OCI-LY7 (cell line): Measurements from ENCODE around the gene ANGPTL4. TPM values are rescaled to one million over a fixed set of nuclear protein-coding genes. Genes with fewer than 3 reads are reported as not detected.
A peak's percentile ranks its signal among the peaks of the same experiment; 100 is the strongest.
"Not testable (repeated sequence)": the region's sequence is repeated elsewhere in the genome, so short reads cannot be mapped to it uniquely, and the experiment has no call there.

Experiments
- Bru-seq: library from RNA; stranded (reverse); fragments of 400-500 nt; gene quantifications from one replicate; lab custom pipeline; 2021; lab: Mats Ljungman, UMichigan
- BruChase-seq, 2 experiments: library from RNA; stranded (reverse); fragments of 400-500 nt; gene quantifications; one replicate each; lab custom pipeline; 2021; lab: Mats Ljungman, UMichigan
- BruUV-seq: library from RNA; stranded (reverse); fragments of 400-500 nt; replicated peaks from 2 replicates; lab custom pipeline; 2021; lab: Mats Ljungman, UMichigan
- CTCF ChIA-PET: fragments of 300-600 bp; sonication (Branson Sonifier 250); formaldehyde crosslinking; loops from one replicate; lab custom pipeline; 2022; ENCODE audit warnings: antibody characterized with exemption; ENCODE audit not compliant: unreplicated experiment; lab: Charles Lee
- POLR2A ChIA-PET: fragments of 300-600 bp; sonication (Branson Sonifier 250); formaldehyde crosslinking; loops from one replicate; lab custom pipeline; 2022; ENCODE audit warnings: antibody characterized with exemption; lab: Charles Lee
- DNase-seq: peaks from one replicate; pipeline ENCODE4 v3.0.0-alpha.2; 2015; ENCODE audit warnings: low spot score
- H2AFZ ChIP-seq: fragments of 200-600 bp; sonication (generic), shearing (Covaris generic); 2 replicates; pipeline ENCODE4 v1.6.1; 2014; ENCODE audit warnings: mild to moderate bottlenecking, antibody characterized with exemption, low read length, moderate library complexity
- H3K27ac ChIP-seq: fragments of 200-600 bp; sonication (generic); 2 replicates; pipeline ENCODE4 v1.5.1; 2014; ENCODE audit warnings: mixed run types, low read depth, mild to moderate bottlenecking, moderate library complexity, low read length, inconsistent platforms; ENCODE audit not compliant: poor library complexity, severe bottlenecking
- H3K36me3 ChIP-seq: fragments of 200-600 bp; sonication (generic); 2 replicates; pipeline ENCODE4 v1.6.1; 2014; ENCODE audit warnings: mild to moderate bottlenecking, antibody characterized with exemption, low read length, moderate library complexity, mixed read lengths; ENCODE audit not compliant: insufficient read depth
- H3K4me1 ChIP-seq: fragments of 200-600 bp; sonication (generic); 2 replicates; pipeline ENCODE4 v1.5.1; 2014; ENCODE audit warnings: mild to moderate bottlenecking, low read length; ENCODE audit not compliant: insufficient read depth, poor library complexity, severe bottlenecking
- H3K4me2 ChIP-seq: fragments of 200-600 bp; sonication (generic); 2 replicates; pipeline ENCODE4 v1.6.1; 2014; ENCODE audit warnings: mild to moderate bottlenecking, low read length
- H3K4me3 ChIP-seq: fragments of 200-600 bp; sonication (generic); 2 replicates; pipeline ENCODE4 v1.5.1; 2014; ENCODE audit warnings: mild to moderate bottlenecking, low read depth, low read length; ENCODE audit not compliant: poor library complexity, severe bottlenecking
- H3K79me2 ChIP-seq: fragments of 200-600 bp; sonication (generic); 2 replicates; pipeline ENCODE4 v1.6.1; 2016; ENCODE audit warnings: low read depth, mild to moderate bottlenecking, low read length, moderate library complexity, mixed read lengths; ENCODE audit not compliant: insufficient read depth
- H3K9me2 ChIP-seq: fragments of 200-600 bp; sonication (generic); 2 replicates; pipeline ENCODE4 v1.6.1; 2016; ENCODE audit warnings: mild to moderate bottlenecking, low read length, mixed read lengths; ENCODE audit not compliant: insufficient read depth
- H3K9me3 ChIP-seq: fragments of 200-600 bp; sonication (generic); 2 replicates; pipeline ENCODE4 v1.6.1; 2014; ENCODE audit warnings: mild to moderate bottlenecking, mixed run types, low read length, mixed read lengths
- H4K20me1 ChIP-seq: fragments of 200-600 bp; sonication (generic); 2 replicates; pipeline ENCODE4 v1.6.1; 2014; ENCODE audit warnings: mild to moderate bottlenecking, antibody characterized with exemption, low read length, moderate library complexity, mixed read lengths; ENCODE audit not compliant: insufficient read depth
- EZH2phosphoT487 ChIP-seq: fragments of 200-600 bp; sonication (generic); IDR thresholded peaks from 2 replicates; pipeline ENCODE4 v1.6.1; 2018; ENCODE audit warnings: low read depth, borderline replicate concordance, mild to moderate bottlenecking, mixed run types, antibody characterized with exemption, low read length, moderate library complexity, mixed read lengths
- intact Hi-C: fragments of 100-400 bp; cut with micrococcal nuclease; formaldehyde crosslinking; loops from one replicate; pipeline ENCODE4 v1.10.0; 2022; ENCODE audit not compliant: unreplicated experiment
- long read RNA-seq: library from polyadenylated mRNA; stranded (forward); transcript quantifications from one replicate; pipeline ENCODE4 v2.0.0, GENCODE V29; 2022
- total RNA-seq, 2 experiments: library from RNA; depleted of rRNA in 1 of 2; stranded (reverse); fragments of >200 nt in 1 of 2; shearing (Covaris generic) in 1 of 2; gene quantifications; 2 replicates each; pipeline ENCODE4 v1.2.3, GENCODE V29; 2014 to 2022
- TF ChIP-seq, protein P1 (sequence below): fragments of 200-600 bp; sonication (generic); conservative IDR thresholded peaks from 2 replicates; pipeline ENCODE4 v1.5.1; 2014; ENCODE audit warnings: mild to moderate bottlenecking, antibody characterized with exemption, low read length, moderate library complexity, mixed read lengths

The ANGPTL4 gene, protein sequence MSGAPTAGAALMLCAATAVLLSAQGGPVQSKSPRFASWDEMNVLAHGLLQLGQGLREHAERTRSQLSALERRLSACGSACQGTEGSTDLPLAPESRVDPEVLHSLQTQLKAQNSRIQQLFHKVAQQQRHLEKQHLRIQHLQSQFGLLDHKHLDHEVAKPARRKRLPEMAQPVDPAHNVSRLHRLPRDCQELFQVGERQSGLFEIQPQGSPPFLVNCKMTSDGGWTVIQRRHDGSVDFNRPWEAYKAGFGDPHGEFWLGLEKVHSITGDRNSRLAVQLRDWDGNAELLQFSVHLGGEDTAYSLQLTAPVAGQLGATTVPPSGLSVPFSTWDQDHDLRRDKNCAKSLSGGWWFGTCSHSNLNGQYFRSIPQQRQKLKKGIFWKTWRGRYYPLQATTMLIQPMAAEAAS
- total RNA-seq (2014; rRNA removed; shearing (Covaris generic)): not detected in 2 replicates
- not detected in 2 replicates for total RNA-seq (2022)
- Bru-seq, nascent RNA: not detected
- BruChase-seq, experiment 1, labeled RNA remaining after a 6-hour chase: not detected
- BruChase-seq, experiment 2, labeled RNA remaining after a 2-hour chase: percentile 13 among the genes with signal in this experiment
- long read RNA-seq, partial matches to known transcripts: 0 of 4 reads
- long read RNA-seq, other reads (novel, unspliced or antisense): 4 of 4 reads

DNA sequence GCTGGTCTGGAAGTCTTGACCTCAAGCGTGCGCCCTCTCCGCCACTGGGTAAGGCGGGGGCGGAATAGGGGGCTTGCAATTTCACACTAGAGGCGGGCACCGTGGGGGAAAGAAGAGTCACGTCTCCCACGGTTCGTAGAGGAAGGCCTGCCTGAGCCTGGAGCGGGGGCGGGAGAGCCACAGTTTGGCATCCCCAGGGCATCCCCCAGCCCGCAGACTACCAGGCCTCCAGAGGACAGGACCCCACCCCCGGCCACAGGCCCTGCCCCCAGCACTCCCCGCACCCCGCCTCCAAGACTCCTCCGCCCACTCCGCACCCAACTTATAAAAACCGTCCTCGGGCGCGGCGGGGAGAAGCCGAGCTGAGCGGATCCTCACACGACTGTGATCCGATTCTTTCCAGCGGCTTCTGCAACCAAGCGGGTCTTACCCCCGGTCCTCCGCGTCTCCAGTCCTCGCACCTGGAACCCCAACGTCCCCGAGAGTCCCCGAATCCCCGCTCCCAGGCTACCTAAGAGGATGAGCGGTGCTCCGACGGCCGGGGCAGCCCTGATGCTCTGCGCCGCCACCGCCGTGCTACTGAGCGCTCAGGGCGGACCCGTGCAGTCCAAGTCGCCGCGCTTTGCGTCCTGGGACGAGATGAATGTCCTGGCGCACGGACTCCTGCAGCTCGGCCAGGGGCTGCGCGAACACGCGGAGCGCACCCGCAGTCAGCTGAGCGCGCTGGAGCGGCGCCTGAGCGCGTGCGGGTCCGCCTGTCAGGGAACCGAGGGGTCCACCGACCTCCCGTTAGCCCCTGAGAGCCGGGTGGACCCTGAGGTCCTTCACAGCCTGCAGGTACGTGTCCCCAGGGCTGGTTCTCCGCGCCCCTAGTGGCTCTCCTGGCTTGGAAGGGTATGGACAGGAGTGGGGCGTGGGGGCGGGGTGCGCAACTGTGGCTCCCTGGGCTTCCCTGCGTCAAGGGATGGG is at the start of gene ANGPTL4:
ANGPTL4 (plus strand) TSS at position 353 of the 969 bp plus-strand sequence; CDS start at position 520, 167 bp downstream.
- no peak within 1 kb of the TSS for H3K4me2 ChIP-seq
- TF ChIP-seq, protein P1, sequence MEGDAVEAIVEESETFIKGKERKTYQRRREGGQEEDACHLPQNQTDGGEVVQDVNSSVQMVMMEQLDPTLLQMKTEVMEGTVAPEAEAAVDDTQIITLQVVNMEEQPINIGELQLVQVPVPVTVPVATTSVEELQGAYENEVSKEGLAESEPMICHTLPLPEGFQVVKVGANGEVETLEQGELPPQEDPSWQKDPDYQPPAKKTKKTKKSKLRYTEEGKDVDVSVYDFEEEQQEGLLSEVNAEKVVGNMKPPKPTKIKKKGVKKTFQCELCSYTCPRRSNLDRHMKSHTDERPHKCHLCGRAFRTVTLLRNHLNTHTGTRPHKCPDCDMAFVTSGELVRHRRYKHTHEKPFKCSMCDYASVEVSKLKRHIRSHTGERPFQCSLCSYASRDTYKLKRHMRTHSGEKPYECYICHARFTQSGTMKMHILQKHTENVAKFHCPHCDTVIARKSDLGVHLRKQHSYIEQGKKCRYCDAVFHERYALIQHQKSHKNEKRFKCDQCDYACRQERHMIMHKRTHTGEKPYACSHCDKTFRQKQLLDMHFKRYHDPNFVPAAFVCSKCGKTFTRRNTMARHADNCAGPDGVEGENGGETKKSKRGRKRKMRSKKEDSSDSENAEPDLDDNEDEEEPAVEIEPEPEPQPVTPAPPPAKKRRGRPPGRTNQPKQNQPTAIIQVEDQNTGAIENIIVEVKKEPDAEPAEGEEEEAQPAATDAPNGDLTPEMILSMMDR: no peak
- TF ChIP-seq EZH2phosphoT487: no peak
- no peak within 1 kb of the TSS for H3K4me3 ChIP-seq
- no peaks in the 10 kb centered on the region for H3K36me3 ChIP-seq
- H4K20me1 ChIP-seq: no peaks in the 10 kb centered on the region
- H3K79me2 ChIP-seq: no peaks in the 10 kb centered on the region
- H2AFZ ChIP-seq: no peak within 1 kb of the TSS
- DNase-seq: no peak
- no peaks in the 10 kb centered on the region for H3K9me2 ChIP-seq
- H3K4me1 ChIP-seq: no peaks in the 10 kb centered on the region
- ChIA-PET CTCF (no interaction called here), POLR2A (no interaction called here)
- no peaks in the 10 kb centered on the region for H3K9me3 ChIP-seq
- intact Hi-C loops: no loop called here
- no TSS peak for BruUV-seq
- no peak within 1 kb of the TSS for H3K27ac ChIP-seq

DNA sequence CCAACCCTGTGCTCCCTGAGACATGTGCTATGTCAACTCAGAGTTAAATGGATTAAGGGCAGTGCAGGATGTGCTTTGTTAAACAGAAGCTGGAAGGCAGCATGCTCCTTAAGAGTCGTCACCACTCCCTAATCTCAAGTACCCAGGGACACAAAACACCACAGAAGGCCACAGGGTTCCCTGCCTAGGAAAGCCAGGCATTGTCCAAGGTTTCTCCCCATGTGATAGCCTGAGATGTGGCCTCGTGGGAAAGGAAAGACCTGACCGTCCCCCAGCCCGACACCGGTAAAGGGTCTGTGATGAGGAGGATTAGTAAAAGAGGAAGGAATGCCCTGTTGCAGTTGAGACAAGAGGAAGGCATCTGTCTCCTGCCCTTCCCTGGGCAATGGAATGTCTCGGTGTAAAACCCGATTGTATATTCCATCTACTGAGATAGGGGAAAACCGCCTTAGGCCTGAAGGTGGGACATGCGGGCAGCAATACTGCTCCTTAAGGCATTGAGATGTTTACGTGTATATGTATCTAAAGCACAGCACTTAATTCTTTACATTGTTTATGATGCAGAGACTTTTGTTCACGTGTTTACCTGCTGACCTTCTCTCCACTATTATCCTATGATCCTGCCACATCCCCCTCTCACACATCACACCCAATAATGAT is 48.8 kb upstream of the ANGPTL4 start:
- H2AFZ ChIP-seq, H3K4me3 ChIP-seq, H4K20me1 ChIP-seq, POLR2A ChIA-PET, H3K4me2 ChIP-seq, DNase-seq, H3K9me2 ChIP-seq, CTCF ChIA-PET, intact Hi-C loops, BruUV-seq, H3K27ac ChIP-seq, H3K9me3 ChIP-seq: not testable (repeated sequence)
- H3K79me2 ChIP-seq: peaks cover 18% of the 10 kb centered on the region
- peaks cover 78% of the 10 kb centered on the region for H3K36me3 ChIP-seq
- peaks cover 25% of the 10 kb centered on the region for H3K4me1 ChIP-seq
